Epithelial cell of proximal tubule (primary cell): Measurements from ENCODE around the gene POU6F1. TPM values are rescaled to one million over a fixed set of nuclear protein-coding genes. Genes with fewer than 3 reads are reported as not detected.
A peak's percentile ranks its signal among the peaks of the same experiment; 100 is the strongest.

ENCODE experiments used
- DNase-seq: peaks from one replicate; pipeline ENCODE4 v3.0.0-alpha.2; 2011; ENCODE audit warnings: low read depth
- H3K4me3 ChIP-seq: 2 replicates; pipeline ENCODE4 v1.5.1; 2011; ENCODE audit warnings: low read depth, mild to moderate bottlenecking, low read length
- total RNA-seq: library from RNA; depleted of rRNA; stranded (reverse); fragments of >200 nt; gene quantifications from 2 replicates; pipeline ENCODE4 v1.2.3, GENCODE V29; 2015
- TF ChIP-seq, protein P1 (sequence below): conservative IDR thresholded peaks from 2 replicates; pipeline ENCODE4 v1.5.1; 2012; ENCODE audit warnings: low read depth, mild to moderate bottlenecking, low read length

Gene POU6F1
- total RNA-seq, 1 donor from 2014 or later: 9.2 TPM

DNA sequence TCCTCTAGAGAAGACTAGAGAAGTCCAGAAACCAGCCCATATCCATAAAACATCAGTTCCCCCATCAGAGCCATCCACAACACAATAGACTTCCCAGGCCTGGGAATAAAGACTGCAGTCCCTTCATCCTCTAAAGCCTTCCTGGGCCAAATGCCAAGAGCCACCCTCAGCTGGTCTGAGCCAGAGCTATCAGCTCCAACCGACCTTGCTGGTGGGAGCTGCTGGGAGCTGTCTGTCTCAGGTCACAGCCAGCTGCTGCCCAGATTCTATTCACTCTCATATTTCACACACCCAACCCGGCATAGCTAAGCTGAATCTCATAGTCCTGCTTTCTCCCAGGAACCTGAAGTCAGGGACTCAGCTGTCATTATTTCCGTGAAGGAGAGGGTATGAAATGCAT lies 34.0 kb downstream of the POU6F1 start:
- no peak overlapping the region for H3K4me3 ChIP-seq
- peak; percentile 3 for DNase-seq
- TF ChIP-seq, protein P1, sequence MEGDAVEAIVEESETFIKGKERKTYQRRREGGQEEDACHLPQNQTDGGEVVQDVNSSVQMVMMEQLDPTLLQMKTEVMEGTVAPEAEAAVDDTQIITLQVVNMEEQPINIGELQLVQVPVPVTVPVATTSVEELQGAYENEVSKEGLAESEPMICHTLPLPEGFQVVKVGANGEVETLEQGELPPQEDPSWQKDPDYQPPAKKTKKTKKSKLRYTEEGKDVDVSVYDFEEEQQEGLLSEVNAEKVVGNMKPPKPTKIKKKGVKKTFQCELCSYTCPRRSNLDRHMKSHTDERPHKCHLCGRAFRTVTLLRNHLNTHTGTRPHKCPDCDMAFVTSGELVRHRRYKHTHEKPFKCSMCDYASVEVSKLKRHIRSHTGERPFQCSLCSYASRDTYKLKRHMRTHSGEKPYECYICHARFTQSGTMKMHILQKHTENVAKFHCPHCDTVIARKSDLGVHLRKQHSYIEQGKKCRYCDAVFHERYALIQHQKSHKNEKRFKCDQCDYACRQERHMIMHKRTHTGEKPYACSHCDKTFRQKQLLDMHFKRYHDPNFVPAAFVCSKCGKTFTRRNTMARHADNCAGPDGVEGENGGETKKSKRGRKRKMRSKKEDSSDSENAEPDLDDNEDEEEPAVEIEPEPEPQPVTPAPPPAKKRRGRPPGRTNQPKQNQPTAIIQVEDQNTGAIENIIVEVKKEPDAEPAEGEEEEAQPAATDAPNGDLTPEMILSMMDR: no peak

DNA sequence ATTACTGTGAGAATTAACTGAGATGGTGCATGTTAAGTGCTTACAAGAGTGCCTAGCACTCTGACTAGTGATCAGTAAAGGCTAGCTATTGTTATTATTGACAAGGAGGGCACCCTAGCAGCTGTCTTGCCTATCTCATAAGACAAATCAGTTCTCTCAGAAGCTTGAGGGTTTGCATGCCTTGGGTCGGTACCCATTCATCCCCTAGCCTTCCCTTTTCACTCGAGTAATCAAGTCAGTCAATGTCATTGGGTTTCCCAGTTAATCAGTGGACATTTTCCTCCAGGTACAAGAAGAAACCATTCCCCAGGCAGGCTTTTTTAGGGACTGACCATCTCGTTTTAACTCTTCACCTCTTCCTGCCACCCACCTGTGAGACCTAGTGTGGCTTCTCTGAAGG lies 34.5 kb downstream of the POU6F1 start:
- DNase-seq: no peak
- no peak overlapping the region for H3K4me3 ChIP-seq
- TF ChIP-seq, protein P1: no peak

DNA sequence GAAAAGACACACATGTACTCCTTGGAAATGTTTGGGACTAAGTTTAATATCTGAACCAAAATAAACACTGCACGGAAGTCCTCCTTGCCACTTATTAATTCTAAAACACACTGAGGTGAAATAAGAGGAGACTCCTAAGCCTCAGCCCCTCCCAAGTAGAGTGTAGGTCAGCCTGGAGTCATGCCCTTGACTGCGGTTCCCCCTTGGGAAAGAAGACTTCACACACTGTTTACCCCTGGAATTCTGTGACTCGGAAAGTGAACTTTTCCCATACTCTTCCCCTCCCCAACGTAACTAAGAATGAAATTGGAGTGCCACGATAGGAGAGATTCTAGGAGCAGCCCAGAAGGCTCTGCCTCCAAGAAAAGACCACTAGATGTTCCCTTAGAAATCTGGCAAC lies 36.3 kb downstream of the POU6F1 start:
- TF ChIP-seq, protein P1: no peak
- no peak overlapping the region for H3K4me3 ChIP-seq
- DNase-seq: no peak

DNA sequence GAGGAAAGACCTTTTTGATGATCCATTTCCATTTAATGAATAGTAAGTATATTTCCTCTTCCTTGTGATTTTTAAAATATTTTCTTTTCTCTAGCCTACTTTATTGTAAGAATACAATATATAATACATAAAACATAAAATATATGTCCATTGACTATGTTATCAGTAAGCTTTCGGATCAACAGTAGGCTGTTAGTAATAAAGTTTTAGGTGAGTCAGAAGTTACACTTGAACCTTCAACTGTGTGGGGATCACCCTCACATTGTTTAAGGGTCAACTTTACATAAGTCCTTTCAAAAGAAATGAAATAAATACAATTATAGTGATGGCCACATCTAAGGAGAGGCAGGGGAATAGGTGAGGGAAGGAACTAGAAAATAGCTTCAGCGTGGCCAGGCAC lies 40.0 kb downstream of the POU6F1 start:
- H3K4me3 ChIP-seq: no peak overlapping the region
- DNase-seq: no peak
- TF ChIP-seq, protein P1: no peak

DNA sequence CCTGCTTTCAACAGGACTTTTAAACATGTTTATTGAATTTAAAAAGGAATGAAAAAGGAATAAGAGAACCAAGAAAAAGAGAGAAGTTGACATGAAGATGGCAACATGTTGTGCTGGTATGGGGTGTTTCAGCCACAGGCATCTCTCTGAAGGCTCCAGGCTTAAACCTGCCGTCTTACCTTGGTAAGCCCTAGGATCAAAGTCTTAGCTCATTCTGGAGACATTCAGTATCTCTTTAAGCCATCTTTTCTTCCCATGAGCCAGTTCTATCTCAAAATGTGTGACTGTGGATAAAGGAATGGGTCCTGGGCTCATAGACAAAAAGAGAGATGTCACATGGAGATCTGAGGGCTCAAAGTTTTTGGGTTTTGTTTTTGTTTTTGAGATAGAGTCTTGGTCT lies 43.4 kb downstream of the POU6F1 start:
- DNase-seq: no peak
- H3K4me3 ChIP-seq: no peak overlapping the region
- TF ChIP-seq, protein P1: no peak

DNA sequence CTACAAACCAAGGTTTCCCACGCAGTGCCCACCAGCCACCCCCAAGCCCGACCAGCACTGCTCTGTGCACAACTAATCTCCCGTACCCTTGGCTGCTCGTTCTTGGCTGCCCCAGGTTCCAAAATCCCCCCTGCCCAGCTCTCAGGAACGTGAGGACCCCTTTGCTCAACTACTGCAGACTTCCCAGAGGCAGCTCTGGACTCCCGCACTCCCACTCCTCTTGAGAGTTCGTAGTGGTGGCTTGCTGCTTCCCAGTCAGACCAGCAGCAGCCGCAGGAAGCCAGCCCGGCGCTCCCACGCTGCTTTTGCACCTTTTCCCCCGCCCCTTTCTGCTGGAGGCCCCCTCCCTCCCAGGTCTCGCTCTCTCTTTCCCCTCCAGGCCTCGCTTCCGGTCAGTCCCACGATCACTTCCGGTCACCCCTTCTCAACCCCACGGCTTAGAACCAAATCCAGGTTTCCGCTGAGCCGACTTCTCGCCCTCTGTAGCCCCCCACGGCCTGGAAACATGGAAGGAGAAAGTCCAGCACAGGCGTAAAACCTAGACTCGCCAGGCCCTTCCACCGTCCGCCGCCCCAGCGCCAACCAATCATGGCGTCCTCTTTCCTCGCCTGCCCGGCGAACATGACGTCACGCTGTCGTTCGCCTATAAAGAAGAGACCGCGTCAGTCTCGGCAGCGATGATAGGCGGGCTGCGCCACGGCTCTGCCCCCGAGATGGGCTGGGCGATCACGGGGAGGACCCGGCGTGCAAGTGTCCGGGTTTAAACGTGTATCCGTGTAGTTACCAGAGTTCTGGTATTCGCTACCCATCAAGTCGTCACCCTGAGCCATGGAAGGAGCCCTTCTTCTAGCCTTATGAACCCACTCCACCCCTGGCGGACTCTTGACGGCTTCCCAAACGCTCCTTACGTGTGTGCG lies 45.1 kb downstream of the POU6F1 start, which contains the start of gene TFCP2:
TSS of gene TFCP2 (minus strand) at position 621 of the 917 bp plus-strand sequence. CDS start 713 bp downstream, outside the sequence.
- H3K4me3 ChIP-seq: peak within 1 kb of the TSS; percentile 75
- DNase-seq: peak; percentile 78
- TF ChIP-seq, protein P1: no peak
